HG03280 (cell line): Measurements from ENCODE around the gene CCDC50.

Experiments
- ATAC-seq: cut with Tn5 transposase; IDR thresholded peaks from one replicate; pipeline ENCODE4 v1.9.1; 2021; ENCODE audit warnings: mild to moderate bottlenecking, moderate library complexity; ENCODE audit not compliant: unreplicated experiment

CCDC50 gene

GRCh38 chr3:191376516-191377141 lies 47.4 kb downstream of the CCDC50 start:
- no peak for ATAC-seq

- ATAC-seq: no peak
Measured at GRCh38 chr3:191378142-191378812, 49.1 kb downstream of the CCDC50 start.

GRCh38 chr3:191379446-191379845 lies 50.3 kb downstream of the CCDC50 start:
- ATAC-seq: no peak

- ATAC-seq: no peak
Measured at GRCh38 chr3:191380001-191380400, 50.8 kb downstream of the CCDC50 start.

- ATAC-seq: no peak
Measured at GRCh38 chr3:191381303-191381702, 52.1 kb downstream of the CCDC50 start.

DNA sequence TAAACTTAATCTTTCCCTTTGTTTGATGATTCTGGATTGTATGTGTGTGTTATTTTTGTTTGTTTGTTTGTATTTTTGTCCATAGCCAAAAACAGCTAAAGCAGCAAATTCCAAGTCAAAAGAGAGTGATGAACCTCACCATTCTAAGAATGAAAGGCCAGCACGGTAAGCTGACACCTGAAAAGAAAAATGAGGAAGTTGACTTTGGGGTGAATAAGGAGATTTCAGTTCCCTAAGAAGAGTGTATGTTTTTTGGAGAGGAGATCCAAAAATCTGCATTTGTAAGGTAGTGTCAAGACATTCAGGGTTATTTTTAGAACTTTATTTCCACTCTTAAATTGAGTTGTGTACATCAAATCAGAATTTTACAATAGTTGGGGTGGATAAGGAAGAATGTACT lies 53.5 kb downstream of the CCDC50 start:
- ATAC-seq: peak; percentile 66

DNA sequence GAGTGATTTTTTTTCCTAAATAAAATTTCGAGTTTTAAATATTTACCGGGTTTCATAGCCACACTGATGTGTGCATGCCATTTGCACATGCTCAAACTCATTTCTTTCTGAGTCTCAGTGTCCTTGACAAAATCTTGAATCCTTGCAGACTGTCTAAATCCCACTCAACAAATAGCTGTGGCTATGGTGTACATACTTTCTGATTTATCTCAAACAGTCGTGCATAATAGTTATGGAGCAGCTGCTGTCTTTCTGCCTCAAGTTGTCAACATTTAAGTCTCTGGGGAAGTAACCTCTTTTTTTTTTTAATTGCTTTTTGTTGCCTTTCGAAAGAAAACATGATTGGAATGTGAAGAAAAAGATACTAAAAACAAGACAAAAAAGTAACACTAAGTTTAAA lies 53.9 kb downstream of the CCDC50 start:
- no peak for ATAC-seq

GRCh38 chr3:191385101-191385500 lies 55.9 kb downstream of the CCDC50 start:
- ATAC-seq: no peak

- ATAC-seq: no peak
Measured at GRCh38 chr3:191387441-191388077, 58.4 kb downstream of the CCDC50 start.

DNA sequence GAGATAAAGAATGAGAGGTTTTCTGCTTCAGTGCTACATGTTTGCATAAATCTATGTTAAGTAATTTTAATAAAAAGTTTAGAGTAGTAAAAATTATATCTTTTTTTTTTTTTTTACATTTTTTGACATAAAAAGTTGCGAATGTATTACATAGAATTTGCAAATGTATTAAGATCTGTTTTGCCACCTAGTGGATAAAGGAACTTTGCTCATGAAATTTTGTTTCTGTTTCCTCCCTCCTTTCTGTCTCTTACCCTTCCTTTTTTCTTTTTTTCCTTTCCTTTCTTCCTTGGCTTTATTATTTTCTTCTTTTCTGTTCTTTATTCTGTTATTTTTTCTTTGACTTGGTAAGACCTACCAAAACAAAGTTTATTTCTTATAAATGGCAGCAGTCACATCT lies 59.6 kb downstream of the CCDC50 start:
- ATAC-seq: no peak

- no peak for ATAC-seq
Measured at GRCh38 chr3:191390580-191390979, 61.4 kb downstream of the CCDC50 start.

- ATAC-seq: no peak
Measured at GRCh38 chr3:191391861-191392808, 62.9 kb downstream of the CCDC50 start.

DNA sequence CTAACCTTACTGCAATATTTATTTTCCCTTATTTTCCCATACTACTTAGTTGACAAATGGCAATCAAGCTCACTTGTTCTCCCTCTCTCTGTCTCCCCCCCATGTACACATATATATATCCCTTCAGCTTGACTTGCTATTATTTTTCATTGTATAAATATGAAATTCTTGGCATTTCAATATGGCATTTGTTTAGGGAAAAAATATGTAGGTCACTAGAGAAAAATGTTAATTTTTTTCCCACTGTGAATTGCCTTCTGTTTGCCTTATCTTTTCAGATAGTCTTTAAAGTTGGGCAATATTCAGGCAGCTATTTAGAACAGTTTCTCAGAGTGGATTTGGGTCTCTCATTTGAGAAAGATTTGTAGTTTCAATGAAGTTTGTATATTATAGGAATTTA lies 64.0 kb downstream of the CCDC50 start:
- ATAC-seq: no peak

- no peak for ATAC-seq
Measured at GRCh38 chr3:191397771-191398170, 68.6 kb downstream of the CCDC50 start.

DNA sequence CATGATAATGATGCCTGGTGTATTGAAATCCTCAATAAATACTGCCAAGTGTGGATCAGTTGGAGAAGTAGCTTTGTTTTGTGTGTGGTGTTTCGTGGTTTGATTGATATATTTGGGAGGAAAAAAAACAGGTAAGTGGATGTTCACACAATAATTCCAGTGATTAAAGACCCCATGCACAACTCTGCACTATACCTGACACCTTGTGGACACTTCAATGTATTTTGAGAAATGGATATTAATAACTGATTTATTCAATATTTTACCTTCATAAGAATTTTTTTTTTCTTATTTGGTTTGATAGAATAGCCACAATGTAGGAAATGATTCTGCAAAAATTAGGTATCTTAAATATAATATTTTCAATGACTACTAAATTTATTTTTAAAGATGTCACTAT lies 69.4 kb downstream of the CCDC50 start:
- ATAC-seq: no peak

- ATAC-seq: no peak
Measured at GRCh38 chr3:191399918-191400317, 70.7 kb downstream of the CCDC50 start.

DNA sequence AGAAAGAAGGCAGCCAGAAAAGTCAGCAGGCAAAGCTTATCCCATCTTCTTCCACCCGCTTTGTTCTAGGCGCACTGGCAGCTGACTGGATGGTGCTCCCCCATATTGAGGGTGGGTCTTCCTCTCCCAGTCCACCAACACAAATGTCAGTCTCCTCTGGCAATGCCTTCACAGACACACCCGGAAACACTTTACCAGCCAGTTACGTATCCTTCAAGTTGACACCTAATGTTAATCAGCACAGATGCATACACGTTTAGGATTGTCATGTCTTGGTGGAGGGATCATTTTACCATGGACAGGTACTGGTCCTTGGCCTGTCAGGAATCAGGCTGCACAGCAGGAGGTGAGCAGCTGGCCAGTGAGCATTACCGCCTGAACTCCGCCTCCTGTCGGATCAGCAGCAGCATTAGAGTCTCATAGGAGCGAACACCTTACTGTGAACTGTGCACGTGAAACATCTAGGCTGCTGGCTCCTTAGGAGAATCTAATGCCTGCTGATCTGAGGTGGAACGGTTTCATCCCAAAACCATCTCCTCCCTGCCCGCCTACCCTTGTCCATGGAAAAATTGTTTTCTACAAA lies 72.7 kb downstream of the CCDC50 start:
- no peak for ATAC-seq

DNA sequence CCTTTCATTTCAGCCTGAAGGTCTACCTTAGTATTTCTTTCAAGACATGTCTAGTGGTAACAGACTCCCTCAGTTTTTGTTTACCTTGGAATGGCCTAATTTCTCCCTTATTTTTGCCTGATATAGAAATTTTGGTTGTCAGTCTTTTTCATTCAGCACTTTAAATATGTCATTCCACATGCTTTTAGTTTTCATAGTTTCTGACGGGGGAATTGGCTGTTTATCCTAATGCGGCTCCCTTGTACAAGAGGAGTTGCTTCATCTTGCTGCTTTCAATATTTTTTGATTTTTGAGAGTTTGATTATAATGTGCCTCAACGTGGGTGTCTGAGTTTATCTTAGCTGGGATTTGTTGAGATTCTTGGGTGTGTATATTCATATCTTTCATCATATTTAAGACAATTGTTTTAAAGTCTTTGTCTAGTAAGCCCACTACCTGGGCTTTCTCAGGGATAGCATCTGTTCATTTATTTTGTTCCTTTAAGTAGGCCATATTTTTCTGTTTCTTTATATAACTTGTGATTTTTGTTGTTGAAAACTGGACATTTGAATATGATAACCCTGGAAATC lies 80.7 kb downstream of the CCDC50 start:
- ATAC-seq: no peak

DNA sequence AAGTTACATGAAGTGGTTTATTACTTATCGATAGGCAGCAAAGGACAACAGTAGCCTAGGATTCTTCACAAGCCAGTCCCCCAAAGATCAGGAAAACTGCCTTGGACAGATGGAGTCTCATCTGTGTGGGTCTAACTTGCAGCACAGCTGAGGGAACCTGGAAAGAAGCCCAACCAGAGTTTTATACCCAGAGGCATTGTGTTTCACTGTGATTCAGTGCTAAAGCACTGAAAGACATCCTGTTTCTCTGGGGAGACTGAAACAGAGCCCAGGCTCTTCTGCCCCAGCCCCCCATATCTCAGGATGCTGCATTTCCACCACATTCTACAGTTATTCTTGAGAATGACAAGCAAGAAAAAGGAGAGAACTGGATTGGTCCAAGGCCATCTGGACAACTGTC lies 83.6 kb downstream of the CCDC50 start:
- ATAC-seq: no peak

DNA sequence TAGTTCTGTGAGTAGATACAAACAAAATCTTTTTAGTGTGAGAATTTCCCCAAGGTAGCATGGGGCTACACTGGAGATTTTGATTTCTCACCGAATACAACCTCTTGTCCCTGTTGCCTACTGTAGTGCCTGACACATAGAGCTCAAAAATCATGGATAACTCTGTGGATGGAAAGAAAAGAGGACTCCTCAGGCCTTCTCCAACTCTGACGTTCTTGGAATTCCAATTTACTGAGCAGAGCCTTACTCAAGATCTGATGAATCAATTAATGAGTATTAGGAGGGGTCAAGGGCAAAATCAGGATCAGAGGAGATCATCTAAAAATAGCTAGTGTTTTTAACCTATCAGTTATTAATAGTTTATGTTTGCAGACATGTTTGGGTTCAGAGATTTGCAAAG lies 85.1 kb downstream of the CCDC50 start:
- ATAC-seq: no peak

DNA sequence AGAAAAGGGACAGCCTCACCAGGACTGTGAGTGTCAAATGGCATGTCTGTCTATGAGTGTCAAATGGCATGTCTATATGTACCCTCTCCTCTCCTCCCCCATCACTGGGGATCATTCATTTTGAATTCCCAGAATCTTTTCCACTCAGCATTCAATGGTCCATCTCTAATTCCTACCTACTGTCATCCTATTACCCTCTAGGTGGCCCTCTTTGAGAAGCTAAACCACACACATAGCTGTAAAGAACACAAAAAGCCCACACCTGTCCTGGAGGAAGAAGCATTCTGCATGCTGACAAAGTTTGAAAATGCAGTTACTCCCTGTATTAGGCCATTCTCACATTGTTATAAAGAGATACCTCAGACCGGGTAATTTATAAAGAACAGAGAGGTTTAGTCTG lies 85.5 kb downstream of the CCDC50 start:
- ATAC-seq: no peak
